ENCODE measurements around the gene BRD3. TPM values are rescaled to one million over a fixed set of nuclear protein-coding genes. Genes with fewer than 3 reads are reported as not detected.
A peak's percentile ranks its signal among the peaks of the same experiment; 100 is the strongest.

The BRD3 gene
- total and polyA plus RNA-seq, 2 donors from 2014 or later: 7.7 to 46.2 TPM

- Histone ChIP-seq H3K9me3 (ENCODE audit: control insufficient read depth in 2 of 3, insufficient read depth in 1 of 3, low read length in 3 of 3) (no peaks in the 10 kb centered on the region), H3K9ac (ENCODE audit: low read length in 3 of 3) (no peak overlapping the region), H3K4me3 (ENCODE audit: low read length in 3 of 3) (no peak overlapping the region), H3K4me1 (ENCODE audit: control insufficient read depth in 2 of 3, insufficient read depth in 2 of 3, low read depth in 1 of 3, low read length in 3 of 3) (peaks cover 0 to 17% (median 10%) of the 10 kb centered on the region in 3 donors), H3K27me3 (ENCODE audit: control insufficient read depth, insufficient read depth, low read length) (no peaks in the 10 kb centered on the region), H3K36me3 (ENCODE audit: control insufficient read depth in 2 of 3, insufficient read depth in 3 of 3, low read length in 3 of 3) (no peaks in the 10 kb centered on the region), H3K27ac (ENCODE audit: low read depth in 2 of 2, low read length in 2 of 2) (no peak overlapping the region)
- DNase-seq (peak in 1 of 5 donors; percentile 58), FAIRE-seq (no peak)
- TF ChIP-seq CTCF (IDR thresholded peaks at IDR 0.05; ENCODE audit: borderline replicate concordance, extremely low read depth, insufficient read depth): no peak
- intact Hi-C loops (cut with DNase I): no loop called here
Observed at GRCh38 chr9:133987946-133988665, 79.7 kb downstream of the BRD3 start.

- peaks cover 0 to 16% (median 10%) of the 10 kb centered on the region in 3 donors for H3K4me1 ChIP-seq (ENCODE audit: control insufficient read depth in 2 of 3, insufficient read depth in 2 of 3, low read depth in 1 of 3, low read length in 3 of 3)
- no peak for FAIRE-seq
Observed at GRCh38 chr9:133987446-133987788, 80.4 kb downstream of the BRD3 start.

GRCh38 chr9:133986774-133987445 lies 80.9 kb downstream of the BRD3 start:
- Histone ChIP-seq H3K36me3 (ENCODE audit: control insufficient read depth in 2 of 3, insufficient read depth in 3 of 3, low read length in 3 of 3) (no peaks in the 10 kb centered on the region), H3K27ac (ENCODE audit: low read depth in 2 of 2, low read length in 2 of 2) (no peak overlapping the region), H3K4me1 (ENCODE audit: control insufficient read depth in 2 of 3, insufficient read depth in 2 of 3, low read depth in 1 of 3, low read length in 3 of 3) (peaks cover 0 to 19% (median 10%) of the 10 kb centered on the region in 3 donors), H3K4me3 (ENCODE audit: low read length in 3 of 3) (no peak overlapping the region), H3K9me3 (ENCODE audit: control insufficient read depth in 2 of 3, insufficient read depth in 1 of 3, low read length in 3 of 3) (no peaks in the 10 kb centered on the region), H3K9ac (ENCODE audit: low read length in 3 of 3) (no peak overlapping the region), H3K27me3 (ENCODE audit: control insufficient read depth, insufficient read depth, low read length) (no peaks in the 10 kb centered on the region)
- DNase-seq (peak in 4 of 5 donors; percentile 45 to 69 (median 66)), FAIRE-seq (no peak)
- intact Hi-C loops (cut with DNase I): no loop called here
- TF ChIP-seq CTCF (IDR thresholded peaks at IDR 0.05; ENCODE audit: borderline replicate concordance, extremely low read depth, insufficient read depth): no peak

More at GRCh38 chr9:133987446-133987788, 80.4 kb downstream of the BRD3 start:
- intact Hi-C loops (cut with DNase I): no loop called here
- H3K27ac ChIP-seq (ENCODE audit: low read depth in 2 of 2, low read length in 2 of 2): no peak overlapping the region
- H3K9me3 ChIP-seq (ENCODE audit: control insufficient read depth in 2 of 3, insufficient read depth in 1 of 3, low read length in 3 of 3): no peaks in the 10 kb centered on the region
- H3K4me3 ChIP-seq (ENCODE audit: low read length in 3 of 3): no peak overlapping the region
- H3K9ac ChIP-seq (ENCODE audit: low read length in 3 of 3): no peak overlapping the region
- no peaks in the 10 kb centered on the region for H3K27me3 ChIP-seq (ENCODE audit: control insufficient read depth, insufficient read depth, low read length)
- DNase-seq: peak in 2 of 5 donors; percentile 63 to 64
- no peaks in the 10 kb centered on the region for H3K36me3 ChIP-seq (ENCODE audit: control insufficient read depth in 2 of 3, insufficient read depth in 3 of 3, low read length in 3 of 3)
- no peak for TF ChIP-seq CTCF (IDR thresholded peaks at IDR 0.05; ENCODE audit: borderline replicate concordance, extremely low read depth, insufficient read depth)
